Calu3 (cell line): ENCODE results near the gene XPO4. TPM values are rescaled to one million over a fixed set of nuclear protein-coding genes. Genes with fewer than 3 reads are reported as not detected.
"Not testable (repeated sequence)": the region's sequence is repeated elsewhere in the genome, so short reads cannot be mapped to it uniquely, and the experiment has no call there.

Source experiments
- BruUV-seq: library from RNA; stranded (reverse); fragments of 400-500 nt; replicated peaks from 2 replicates; lab custom pipeline; 2021; lab: Mats Ljungman, UMichigan
- CTCF ChIA-PET: fragments of 300-600 bp; sonication (Branson Sonifier 250); formaldehyde crosslinking; loops from one replicate; lab custom pipeline; 2022; ENCODE audit warnings: antibody characterized with exemption; lab: Charles Lee
- DNase-seq: peaks from one replicate; pipeline ENCODE4 v3.0.0; 2022
- H3K27ac Mint-ChIP-seq: one replicate; pipeline ENCODE4 v1.8.0; 2022; ENCODE audit warnings: mixed read lengths; ENCODE audit not compliant: unreplicated experiment
- H3K27me3 Mint-ChIP-seq: one replicate; pipeline ENCODE4 v1.8.0; 2022; ENCODE audit warnings: mixed read lengths; ENCODE audit not compliant: unreplicated experiment
- H3K36me3 Mint-ChIP-seq: one replicate; pipeline ENCODE4 v1.8.0; 2022; ENCODE audit warnings: mild to moderate bottlenecking, moderate library complexity, mixed read lengths; ENCODE audit not compliant: insufficient read depth, unreplicated experiment
- H3K4me1 Mint-ChIP-seq: one replicate; pipeline ENCODE4 v1.8.0; 2022; ENCODE audit warnings: mild to moderate bottlenecking, low read depth, mixed read lengths; ENCODE audit not compliant: unreplicated experiment
- H3K4me3 Mint-ChIP-seq: one replicate; pipeline ENCODE4 v1.8.0; 2022; ENCODE audit warnings: mild to moderate bottlenecking, low read depth, moderate library complexity, mixed read lengths; ENCODE audit not compliant: unreplicated experiment
- H3K9me3 Mint-ChIP-seq: one replicate; pipeline ENCODE4 v1.8.0; 2022; ENCODE audit warnings: low read depth, mixed read lengths; ENCODE audit not compliant: unreplicated experiment
- intact Hi-C: fragments of 100-400 bp; cut with micrococcal nuclease; formaldehyde crosslinking; loops from one replicate; pipeline ENCODE4 v1.10.0; 2022; ENCODE audit not compliant: unreplicated experiment
- total RNA-seq: library from RNA; stranded (reverse); gene quantifications from 2 replicates; pipeline ENCODE4 v1.2.3, GENCODE V29; 2022
- TF ChIP-seq, protein P1 (sequence below): fragments of 200-600 bp; IDR thresholded peaks from one replicate; pipeline ENCODE4 v1.8.0; 2022; ENCODE audit warnings: antibody characterized with exemption; ENCODE audit not compliant: unreplicated experiment

The XPO4 gene
- total RNA-seq, 1 experiment from 2014 or later, result 13.6 TPM

- Mint-ChIP-seq H3K36me3 (no peaks in the 10 kb centered on the region), H3K9me3 (no peaks in the 10 kb centered on the region), H3K27me3 (no peaks in the 10 kb centered on the region), H3K4me1 (no peaks in the 10 kb centered on the region), H3K27ac (no peak overlapping the region), H3K4me3 (no peak overlapping the region)
- peak; percentile 68 for DNase-seq
- TF ChIP-seq, protein P1, sequence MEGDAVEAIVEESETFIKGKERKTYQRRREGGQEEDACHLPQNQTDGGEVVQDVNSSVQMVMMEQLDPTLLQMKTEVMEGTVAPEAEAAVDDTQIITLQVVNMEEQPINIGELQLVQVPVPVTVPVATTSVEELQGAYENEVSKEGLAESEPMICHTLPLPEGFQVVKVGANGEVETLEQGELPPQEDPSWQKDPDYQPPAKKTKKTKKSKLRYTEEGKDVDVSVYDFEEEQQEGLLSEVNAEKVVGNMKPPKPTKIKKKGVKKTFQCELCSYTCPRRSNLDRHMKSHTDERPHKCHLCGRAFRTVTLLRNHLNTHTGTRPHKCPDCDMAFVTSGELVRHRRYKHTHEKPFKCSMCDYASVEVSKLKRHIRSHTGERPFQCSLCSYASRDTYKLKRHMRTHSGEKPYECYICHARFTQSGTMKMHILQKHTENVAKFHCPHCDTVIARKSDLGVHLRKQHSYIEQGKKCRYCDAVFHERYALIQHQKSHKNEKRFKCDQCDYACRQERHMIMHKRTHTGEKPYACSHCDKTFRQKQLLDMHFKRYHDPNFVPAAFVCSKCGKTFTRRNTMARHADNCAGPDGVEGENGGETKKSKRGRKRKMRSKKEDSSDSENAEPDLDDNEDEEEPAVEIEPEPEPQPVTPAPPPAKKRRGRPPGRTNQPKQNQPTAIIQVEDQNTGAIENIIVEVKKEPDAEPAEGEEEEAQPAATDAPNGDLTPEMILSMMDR, result peak; percentile 53
- intact Hi-C loops, result no loop called here
- CTCF ChIA-PET, result interaction anchor here (0.7 to 0.8 kb wide), 2 partner anchors 386 to 432 kb away, joined by 3 read pairs; no protein-coding TSS in a partner anchor
- BruUV-seq, result no TSS peak
These were observed 22.3 kb upstream of the XPO4 start for GRCh38 chr13:20924758-20925394.

DNA sequence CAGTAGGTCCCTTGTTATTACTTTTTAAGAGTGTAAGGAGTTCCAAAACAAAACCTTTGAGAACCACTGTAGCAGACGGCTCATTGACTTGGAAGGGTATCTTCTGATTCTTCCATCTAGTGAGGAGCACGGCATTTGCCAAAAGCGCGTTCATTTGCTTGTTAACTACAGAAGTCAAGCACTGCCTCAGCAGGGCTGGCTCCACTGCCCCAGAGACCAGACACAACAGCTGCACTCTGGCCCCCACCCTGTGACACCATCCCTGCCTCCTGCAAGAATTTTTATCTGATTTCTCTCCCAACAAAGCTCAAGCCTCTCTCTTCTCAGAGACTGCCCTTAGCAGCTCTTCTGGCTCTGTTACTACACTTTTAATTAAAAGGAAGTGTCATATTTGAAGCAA is 20.7 kb upstream of the XPO4 start:
- no peak overlapping the region for H3K4me3 Mint-ChIP-seq
- no peaks in the 10 kb centered on the region for H3K4me1 Mint-ChIP-seq
- CTCF ChIA-PET, result no interaction called here
- no peak for DNase-seq
- no TSS peak for BruUV-seq
- TF ChIP-seq, protein P1, result no peak
- H3K9me3 Mint-ChIP-seq, result no peaks in the 10 kb centered on the region
- intact Hi-C loops, result no loop called here
- H3K27ac Mint-ChIP-seq, result no peak overlapping the region
- no peaks in the 10 kb centered on the region for H3K27me3 Mint-ChIP-seq
- H3K36me3 Mint-ChIP-seq, result no peaks in the 10 kb centered on the region

GRCh38 chr13:20921572-20921971 is 19.0 kb upstream of the XPO4 start:
- TF ChIP-seq, protein P1, result no peak
- no peak for DNase-seq
- Mint-ChIP-seq H3K36me3 (no peaks in the 10 kb centered on the region), H3K4me3 (no peak overlapping the region), H3K27me3 (no peaks in the 10 kb centered on the region), H3K4me1 (no peaks in the 10 kb centered on the region), H3K9me3 (no peaks in the 10 kb centered on the region), H3K27ac (no peak overlapping the region)
- intact Hi-C loops, result no loop called here
- CTCF ChIA-PET, result no interaction called here
- BruUV-seq, result no TSS peak

DNA sequence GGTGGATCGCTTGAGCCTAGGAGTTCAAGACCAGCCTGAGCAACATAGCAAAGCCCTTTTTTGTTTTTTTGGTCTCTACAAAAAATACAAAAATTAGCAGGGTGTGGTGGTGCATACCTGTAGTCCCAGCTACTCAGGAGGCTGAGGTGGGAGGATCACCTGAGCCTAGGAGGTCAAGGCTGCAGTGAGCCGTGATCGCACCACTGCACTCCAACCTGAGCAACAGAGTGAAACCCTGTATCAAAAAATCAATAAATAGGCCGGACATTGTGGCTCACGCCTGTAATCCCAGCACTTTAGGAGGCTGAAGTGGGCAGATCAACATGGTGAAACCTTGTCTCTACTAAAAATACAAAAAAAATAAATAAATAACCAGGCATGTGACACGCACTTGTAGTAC is 13.1 kb upstream of the XPO4 start:
- H3K4me1 Mint-ChIP-seq, CTCF ChIA-PET, BruUV-seq, H3K27ac Mint-ChIP-seq, H3K36me3 Mint-ChIP-seq, H3K27me3 Mint-ChIP-seq, H3K4me3 Mint-ChIP-seq, intact Hi-C loops, H3K9me3 Mint-ChIP-seq: not testable (repeated sequence)
- DNase-seq, result peak; percentile 4

- no TSS peak for BruUV-seq
- no peaks in the 10 kb centered on the region for H3K4me1 Mint-ChIP-seq
- no peaks in the 10 kb centered on the region for H3K27me3 Mint-ChIP-seq
- no peaks in the 10 kb centered on the region for H3K36me3 Mint-ChIP-seq
- DNase-seq, result no peak
- H3K9me3 Mint-ChIP-seq, result peaks cover 3% of the 10 kb centered on the region
- intact Hi-C loops, result no loop called here
- H3K4me3 Mint-ChIP-seq, result no peak overlapping the region
- no peak overlapping the region for H3K27ac Mint-ChIP-seq
- CTCF ChIA-PET, result no interaction called here
- TF ChIP-seq, protein P1, result no peak
These were observed 8.5 kb upstream of the XPO4 start for GRCh38 chr13:20911037-20911436.
